HG03575 (cell line): ENCODE results near the gene ZFYVE9.

ENCODE experiments used
- ATAC-seq: cut with Tn5 transposase; IDR thresholded peaks from one replicate; pipeline ENCODE4 v1.9.1; 2021; ENCODE audit not compliant: unreplicated experiment, insufficient number of reproducible peaks, low FRiP score; ENCODE audit errors: extremely low read depth

The ZFYVE9 gene

GRCh38 chr1:52306227-52307006 is 164.5 kb downstream of the ZFYVE9 start:
- no peak for ATAC-seq

GRCh38 chr1:52321061-52321460 is 179.2 kb downstream of the ZFYVE9 start:
- ATAC-seq: no peak

- ATAC-seq: no peak
Measured at GRCh38 chr1:52323731-52324130, 181.8 kb downstream of the ZFYVE9 start.

GRCh38 chr1:52325786-52326185 is 183.9 kb downstream of the ZFYVE9 start:
- ATAC-seq: no peak

GRCh38 chr1:52328615-52329014 is 186.7 kb downstream of the ZFYVE9 start:
- no peak for ATAC-seq

GRCh38 chr1:52332411-52332810 is 190.5 kb downstream of the ZFYVE9 start:
- no peak for ATAC-seq

GRCh38 chr1:52334906-52335528 is 193.1 kb downstream of the ZFYVE9 start:
- ATAC-seq: no peak

GRCh38 chr1:52337439-52337838 is 195.6 kb downstream of the ZFYVE9 start:
- no peak for ATAC-seq

GRCh38 chr1:52341655-52342260 is 199.9 kb downstream of the ZFYVE9 start:
- ATAC-seq: no peak

GRCh38 chr1:52343979-52344378 is 202.1 kb downstream of the ZFYVE9 start:
- no peak for ATAC-seq

- no peak for ATAC-seq
Measured at GRCh38 chr1:52345252-52345651, 203.4 kb downstream of the ZFYVE9 start.

GRCh38 chr1:52346653-52347052 is 204.8 kb downstream of the ZFYVE9 start:
- no peak for ATAC-seq

GRCh38 chr1:52348704-52349300 is 206.9 kb downstream of the ZFYVE9 start:
- no peak for ATAC-seq

GRCh38 chr1:52352690-52353089 is 210.8 kb downstream of the ZFYVE9 start:
- ATAC-seq: no peak

- ATAC-seq: no peak
Measured at GRCh38 chr1:52355436-52355835, 213.5 kb downstream of the ZFYVE9 start.

- ATAC-seq: no peak
Measured at GRCh38 chr1:52355847-52356505, 214.1 kb downstream of the ZFYVE9 start.

- ATAC-seq: no peak
Measured at GRCh38 chr1:52356818-52357355, 215.0 kb downstream of the ZFYVE9 start.

GRCh38 chr1:52357397-52357796 is 215.5 kb downstream of the ZFYVE9 start:
- ATAC-seq: no peak

- no peak for ATAC-seq
Measured at GRCh38 chr1:52358851-52359497, 217.1 kb downstream of the ZFYVE9 start.
